Mesenchymal stem cell (in vitro differentiated cells and primary cell): ENCODE data around the gene CEBPB. TPM values are rescaled to one million over a fixed set of nuclear protein-coding genes. Genes with fewer than 3 reads are reported as not detected.

Experiments used
- DNase-seq: peaks from one replicate; pipeline ENCODE4 v3.0.0-alpha.2; 2013
- H2AFZ ChIP-seq: one replicate; pipeline ENCODE4 v1.6.1; 2013; ENCODE audit warnings: low read depth, mild to moderate bottlenecking, control low read depth, inconsistent platforms, low read length, moderate library complexity
- H2AK5ac ChIP-seq: 2 replicates; pipeline ENCODE4 v1.6.1; 2013; ENCODE audit warnings: low read length, moderate library complexity, mild to moderate bottlenecking, inconsistent platforms; ENCODE audit not compliant: severe bottlenecking
- H2BK120ac ChIP-seq: one replicate; pipeline ENCODE4 v1.6.1; 2013; ENCODE audit warnings: low read depth, mild to moderate bottlenecking, inconsistent platforms, low read length, moderate library complexity
- H2BK12ac ChIP-seq, 2 experiments: one replicate each; pipeline ENCODE4 v1.6.1; 2013; ENCODE audit warnings: inconsistent platforms in 2 of 2, low read length in 2 of 2, mild to moderate bottlenecking in 2 of 2, moderate library complexity in 2 of 2, control low read depth in 1 of 2
- H2BK15ac ChIP-seq: one replicate; pipeline ENCODE4 v1.6.1; 2013; ENCODE audit warnings: mild to moderate bottlenecking, low read depth, inconsistent platforms; ENCODE audit not compliant: poor library complexity, severe bottlenecking
- H2BK5ac ChIP-seq: 2 replicates; pipeline ENCODE4 v1.6.1; 2013; ENCODE audit warnings: low read depth, mild to moderate bottlenecking, low read length, control low read depth, inconsistent platforms; ENCODE audit not compliant: poor library complexity, severe bottlenecking
- H3K14ac ChIP-seq, 2 experiments: one replicate each; pipeline ENCODE4 v1.6.1; 2013; ENCODE audit warnings: inconsistent platforms in 2 of 2, low read length in 2 of 2, control low read depth in 1 of 2, mild to moderate bottlenecking in 1 of 2, moderate library complexity in 1 of 2
- H3K18ac ChIP-seq, 2 experiments: one replicate each; pipeline ENCODE4 v1.6.1; 2013; ENCODE audit warnings: inconsistent platforms in 2 of 2, low read length in 2 of 2, control low read depth in 1 of 2, low read depth in 1 of 2, mild to moderate bottlenecking in 1 of 2
- H3K23ac ChIP-seq, 2 experiments: one replicate each; pipeline ENCODE4 v1.6.1; 2013; ENCODE audit warnings: inconsistent platforms in 2 of 2, low read length in 2 of 2, mild to moderate bottlenecking in 2 of 2, moderate library complexity in 2 of 2, control low read depth in 1 of 2
- H3K27ac ChIP-seq: 2 replicates; pipeline ENCODE4 v1.5.1; 2013; ENCODE audit warnings: mild to moderate bottlenecking, moderate library complexity, low read length, control low read depth, inconsistent platforms; ENCODE audit not compliant: poor library complexity, severe bottlenecking
- H3K27me3 ChIP-seq, 2 experiments: 2 replicates each; pipeline versions ENCODE4 v1.6.1 to v1.7.0; 2013; ENCODE audit warnings: low read length in 2 of 2, mild to moderate bottlenecking in 2 of 2, moderate library complexity in 2 of 2, control low read depth in 1 of 2, inconsistent platforms in 1 of 2; ENCODE audit not compliant: control insufficient read depth in 1 of 2, insufficient read depth in 1 of 2
- H3K36me3 ChIP-seq, 2 experiments: 2 replicates each; pipeline versions ENCODE4 v1.6.1 to v1.7.0; 2013; ENCODE audit warnings: low read length in 2 of 2, control low read depth in 1 of 2, inconsistent platforms in 1 of 2, low read depth in 1 of 2, mild to moderate bottlenecking in 1 of 2; ENCODE audit not compliant: insufficient read depth in 2 of 2, control insufficient read depth in 1 of 2
- H3K4ac ChIP-seq, 2 experiments: one replicate each; pipeline ENCODE4 v1.6.1; 2013; ENCODE audit warnings: inconsistent platforms in 2 of 2, low read length in 2 of 2, mild to moderate bottlenecking in 2 of 2, moderate library complexity in 2 of 2, control low read depth in 1 of 2, low read depth in 1 of 2
- H3K4me1 ChIP-seq: 2 replicates; pipeline ENCODE4 v1.6.1; 2013; ENCODE audit warnings: low read depth, low read length, control low read depth; ENCODE audit not compliant: control insufficient read depth, insufficient read depth
- H3K4me2 ChIP-seq: 2 replicates; pipeline ENCODE4 v1.6.1; 2013; ENCODE audit warnings: low read length, mild to moderate bottlenecking, inconsistent platforms; ENCODE audit not compliant: poor library complexity, severe bottlenecking
- H3K4me3 ChIP-seq, 2 experiments: 2 replicates each; pipeline versions ENCODE4 v1.5.1 to v1.7.0; 2013; ENCODE audit warnings: low read length in 2 of 2, mild to moderate bottlenecking in 2 of 2, control low read depth in 1 of 2, low read depth in 1 of 2; ENCODE audit not compliant: insufficient read depth in 1 of 2
- H3K79me1 ChIP-seq: replicated peaks from 2 replicates; pipeline ENCODE4 v1.6.1; 2013; ENCODE audit warnings: mild to moderate bottlenecking, control low read depth, low read length, inconsistent platforms; ENCODE audit not compliant: poor library complexity, severe bottlenecking
- H3K9ac ChIP-seq: 2 replicates; pipeline ENCODE4 v1.7.0; 2013; ENCODE audit warnings: mild to moderate bottlenecking, low read length, moderate library complexity
- H3K9me3 ChIP-seq: 2 replicates; pipeline ENCODE4 v1.7.0; 2013; ENCODE audit warnings: mild to moderate bottlenecking, low read length; ENCODE audit not compliant: control insufficient read depth
- H4K8ac ChIP-seq: one replicate; pipeline ENCODE4 v1.6.1; 2013; ENCODE audit warnings: inconsistent platforms, mild to moderate bottlenecking, low read length, moderate library complexity
- H4K91ac ChIP-seq: one replicate; pipeline ENCODE4 v1.6.1; 2013; ENCODE audit warnings: mild to moderate bottlenecking, low read length, inconsistent platforms
- WGBS: methylation state at CpG from one replicate; pipeline ENCODE4 v1.1.7; 2013; ENCODE audit warnings: mixed read lengths; 5-methylcytosine and 5-hydroxymethylcytosine counted together
- polyA plus RNA-seq, 2 experiments: library from polyadenylated mRNA; stranded (reverse); fragments of 200-250 nt; gene quantifications; one replicate each; pipeline ENCODE4 v1.2.3, GENCODE V29; 2013

Gene CEBPB
- 130 TPM for polyA plus RNA-seq (2013, experiment 1 of 2)
- 131 TPM for polyA plus RNA-seq (2013, experiment 2 of 2)

DNA sequence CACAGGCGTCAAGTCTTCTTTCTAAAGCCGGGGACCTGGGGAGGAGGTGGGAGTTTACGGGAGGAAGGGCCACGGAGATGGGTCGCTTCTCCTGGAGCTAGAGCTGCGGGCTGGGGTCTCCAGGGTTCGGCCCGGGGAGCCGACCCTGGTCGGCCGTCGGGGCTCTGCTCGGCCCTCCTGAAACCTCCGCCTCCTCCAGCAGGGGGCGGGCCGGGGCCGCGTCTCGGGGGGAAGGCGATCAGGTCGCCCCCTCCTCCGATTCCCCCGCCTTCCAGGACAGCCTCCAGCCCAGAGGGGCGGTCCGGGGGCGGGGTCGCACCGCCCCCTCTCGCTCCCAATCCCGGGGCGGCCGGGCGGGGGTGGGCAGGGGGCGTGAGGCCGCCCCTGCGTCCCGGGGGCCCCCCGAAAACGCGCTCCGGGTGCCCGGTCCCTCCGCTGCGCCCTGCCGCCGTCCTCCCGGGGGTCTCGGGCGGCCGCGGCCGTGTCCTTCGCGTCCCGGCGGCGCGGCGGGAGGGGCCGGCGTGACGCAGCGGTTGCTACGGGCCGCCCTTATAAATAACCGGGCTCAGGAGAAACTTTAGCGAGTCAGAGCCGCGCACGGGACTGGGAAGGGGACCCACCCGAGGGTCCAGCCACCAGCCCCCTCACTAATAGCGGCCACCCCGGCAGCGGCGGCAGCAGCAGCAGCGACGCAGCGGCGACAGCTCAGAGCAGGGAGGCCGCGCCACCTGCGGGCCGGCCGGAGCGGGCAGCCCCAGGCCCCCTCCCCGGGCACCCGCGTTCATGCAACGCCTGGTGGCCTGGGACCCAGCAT lies at the start of gene CEBPB:
Gene CEBPB (plus strand): TSS at position 580 of the 814 bp plus-strand sequence. CDS start 204 bp downstream, at position 784.
- Histone ChIP-seq H3K9ac (peak within 1 kb of the TSS; percentile 99), H3K23ac (peak within 1 kb of the TSS in 1 of 2 experiments; percentile 90), H3K9me3 (no peaks in the 10 kb centered on the region), H3K27ac (peak within 1 kb of the TSS; percentile 81), H3K14ac (peak within 1 kb of the TSS; percentile 19 to 78), H2BK5ac (peak within 1 kb of the TSS; percentile 54), H3K18ac (peak within 1 kb of the TSS; percentile 97 to 98), H3K4me3 (peak within 1 kb of the TSS; percentile 81 to 99), H4K91ac (peak within 1 kb of the TSS; percentile 89), H3K27me3 (no peaks in the 10 kb centered on the region), H2AK5ac (no peak within 1 kb of the TSS), H3K4me1 (peaks cover 37% of the 10 kb centered on the region), H3K4ac (peak within 1 kb of the TSS; percentile 34 to 86), H4K8ac (peak within 1 kb of the TSS; percentile 79), H2BK15ac (peak within 1 kb of the TSS; percentile 93), H2BK120ac (peak within 1 kb of the TSS; percentile 96), H2BK12ac (peak within 1 kb of the TSS in 1 of 2 experiments; percentile 95), H2AFZ (no peak within 1 kb of the TSS), H3K36me3 (peaks cover 17 to 33% of the 10 kb centered on the region in 2 experiments), H3K4me2 (peak within 1 kb of the TSS; percentile 82), H3K79me1 (peaks cover 7% of the 10 kb centered on the region)
- peak; percentile 95 for DNase-seq
- WGBS = under 1% methylated on average over 54 of the region's 89 CpGs

DNA sequence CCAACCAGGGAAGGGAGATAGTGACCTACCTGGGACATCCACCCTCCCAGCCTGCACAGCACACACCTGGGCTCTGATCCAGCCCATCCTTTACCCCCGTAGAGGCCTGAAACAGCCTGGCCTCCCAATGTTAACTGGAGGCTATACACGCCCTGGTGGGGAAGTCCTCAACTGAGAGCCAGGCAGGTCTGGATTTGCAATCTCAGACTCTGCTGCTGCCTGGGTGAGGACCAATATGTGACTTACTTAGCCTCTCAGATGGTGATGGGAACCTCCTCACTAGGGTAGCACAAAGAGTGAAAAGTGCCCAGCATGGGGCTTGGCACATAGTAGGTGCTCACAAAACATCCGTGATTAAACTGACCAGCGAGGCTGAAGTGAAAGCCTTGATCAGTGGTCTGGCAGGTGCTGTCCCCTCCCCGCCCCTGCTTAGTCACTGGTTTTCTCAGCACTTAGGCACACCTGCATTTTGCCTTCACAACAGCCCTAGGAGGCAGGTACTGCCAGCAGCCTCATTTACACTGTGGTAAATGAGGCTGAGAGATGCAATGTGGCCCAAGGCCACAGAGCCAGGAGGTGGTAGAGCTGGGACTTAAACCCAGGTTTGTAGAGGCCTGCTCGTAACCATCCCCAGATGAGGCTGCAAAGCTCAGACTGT lies 49.5 kb upstream of the CEBPB start:
- Histone ChIP-seq H3K4me2 (no peak overlapping the region), H4K8ac (no peak overlapping the region), H2BK12ac (no peak overlapping the region), H3K36me3 (peaks cover 47 to 57% of the 10 kb centered on the region in 2 experiments), H3K27me3 (no peaks in the 10 kb centered on the region), H3K9me3 (no peaks in the 10 kb centered on the region), H2BK120ac (no peak overlapping the region), H3K23ac (no peak overlapping the region), H3K79me1 (peaks cover 33% of the 10 kb centered on the region), H2AK5ac (peak overlapping the region; percentile 18), H3K18ac (peak overlapping the region in 1 of 2 experiments; percentile 14), H3K9ac (no peak overlapping the region), H3K4ac (no peak overlapping the region), H3K4me1 (peaks cover 45% of the 10 kb centered on the region), H4K91ac (no peak overlapping the region), H2AFZ (no peak overlapping the region), H3K4me3 (no peak overlapping the region), H2BK5ac (no peak overlapping the region), H2BK15ac (no peak overlapping the region), H3K27ac (no peak overlapping the region), H3K14ac (no peak overlapping the region)
- no peak for DNase-seq
- WGBS = 92% methylated on average over 5 of the region's 6 CpGs

DNA sequence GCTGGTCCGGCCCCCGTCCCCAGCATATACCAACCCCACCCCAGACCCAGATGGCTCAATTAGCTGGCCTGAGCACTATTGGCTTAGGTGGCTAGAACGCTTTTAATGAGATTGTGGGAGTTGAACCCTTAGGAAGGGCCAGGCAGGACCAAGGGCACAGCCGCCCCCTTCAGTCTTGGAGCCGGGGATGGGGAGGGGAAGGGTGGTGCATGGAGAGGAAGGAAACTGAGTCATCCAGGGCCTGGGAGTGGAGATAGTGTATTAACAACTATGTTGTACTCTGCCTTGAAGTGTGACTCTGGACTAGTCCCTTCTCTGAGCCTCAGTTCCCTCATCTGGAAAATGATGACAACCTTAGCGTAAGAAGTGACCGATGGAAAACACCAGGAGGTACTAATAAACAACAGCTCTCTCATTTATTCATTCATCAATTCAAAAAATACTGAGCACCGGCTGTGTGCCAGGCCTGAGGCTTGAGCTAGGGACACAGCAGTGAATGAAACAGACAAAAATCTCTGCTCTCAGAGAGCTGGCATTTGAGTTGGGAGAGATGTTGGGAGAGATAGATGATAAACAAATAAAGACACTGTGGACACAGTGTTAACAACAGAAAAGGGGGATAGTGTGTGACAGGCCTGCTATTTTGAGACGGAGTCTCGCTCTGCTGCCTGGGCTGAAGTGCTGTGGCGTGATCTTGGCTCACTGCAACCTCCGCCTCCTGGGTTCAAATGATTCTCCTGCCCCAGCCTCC lies 48.6 kb upstream of the CEBPB start:
- no peak overlapping the region for H2BK15ac ChIP-seq
- H3K79me1 ChIP-seq = peaks cover 33% of the 10 kb centered on the region
- no peak overlapping the region for H3K14ac ChIP-seq
- H3K23ac ChIP-seq = no peak overlapping the region
- H3K27ac ChIP-seq = no peak overlapping the region
- H3K4me2 ChIP-seq = no peak overlapping the region
- H3K36me3 ChIP-seq = peaks cover 54 to 65% of the 10 kb centered on the region in 2 experiments
- H3K4me1 ChIP-seq = peaks cover 51% of the 10 kb centered on the region
- no peak overlapping the region for H3K9ac ChIP-seq
- H4K91ac ChIP-seq = no peak overlapping the region
- no peak overlapping the region for H2BK5ac ChIP-seq
- H3K4me3 ChIP-seq = no peak overlapping the region
- H3K18ac ChIP-seq = no peak overlapping the region
- no peak overlapping the region for H2AK5ac ChIP-seq
- DNase-seq = no peak
- H3K4ac ChIP-seq = no peak overlapping the region
- no peak overlapping the region for H2BK12ac ChIP-seq
- no peaks in the 10 kb centered on the region for H3K9me3 ChIP-seq
- no peak overlapping the region for H2AFZ ChIP-seq
- WGBS = 84% methylated on average over 9 of the region's 12 CpGs
- no peaks in the 10 kb centered on the region for H3K27me3 ChIP-seq
- no peak overlapping the region for H4K8ac ChIP-seq
- H2BK120ac ChIP-seq = no peak overlapping the region
